ENCODE data around the gene PET117.
"Not testable (repeated sequence)": the region's sequence is repeated elsewhere in the genome, so short reads cannot be mapped to it uniquely, and the experiment has no call there.

GRCh38 chr20:18128574-18128973 lies 9.1 kb upstream of the PET117 start:
- TF ChIP-seq CTCF, POLR2A (IDR thresholded peaks at IDR 0.05): not testable (repeated sequence)
